ENCODE results near the gene ZC3H12D.

- TF ChIP-seq EZH2 (IDR thresholded peaks at IDR 0.05; ENCODE audit: borderline replicate concordance, insufficient read depth, low read depth, low read length, poor library complexity, severe bottlenecking) = no peak
- no peak for TF ChIP-seq CTCF (IDR thresholded peaks at IDR 0.05)
Measured at GRCh38 chr6:149483849-149484655, 762 bp downstream of the ZC3H12D start.

Measured in B cell (primary cell).